Activated T-helper 2 cell treated with anti-CD3 and anti-CD28 coated beads, Interferon-gamma antibody, Interleukin-2, Interleukin-4, amounts not matched to agents 10 μg/mL and 5 μg/mL and 100 μg/mL, durations not matched to agents 14 hours and 24 hours and 36 hours (primary cell): Measurements from ENCODE around the gene SAE1. TPM values are rescaled to one million over a fixed set of nuclear protein-coding genes. Genes with fewer than 3 reads are reported as not detected.

ENCODE experiments used
- DNase-seq: peaks from one replicate; pipeline ENCODE4 v3.0.0; 2021; ENCODE audit warnings: low spot score
- H3K27ac Mint-ChIP-seq: one replicate; pipeline ENCODE4 v1.8.0; 2021; ENCODE audit warnings: mixed read lengths
- H3K27me3 Mint-ChIP-seq: one replicate; pipeline ENCODE4 v1.8.0; 2021; ENCODE audit warnings: low read depth, mixed read lengths
- H3K36me3 Mint-ChIP-seq: one replicate; pipeline ENCODE4 v1.8.0; 2021; ENCODE audit warnings: low read depth, mixed read lengths
- H3K4me1 Mint-ChIP-seq: one replicate; pipeline ENCODE4 v1.8.0; 2021; ENCODE audit warnings: low read depth, mixed read lengths
- H3K4me3 Mint-ChIP-seq: one replicate; pipeline ENCODE4 v1.8.0; 2021; ENCODE audit warnings: low read depth, mild to moderate bottlenecking, moderate library complexity, mixed read lengths
- H3K9me3 Mint-ChIP-seq: one replicate; pipeline ENCODE4 v1.8.0; 2021; ENCODE audit warnings: mixed read lengths
- intact Hi-C: fragments of 100-400 bp; cut with micrococcal nuclease; formaldehyde crosslinking; loops from one replicate; pipeline ENCODE4 v1.15.1; 2023
- total RNA-seq: library from RNA; stranded (reverse); gene quantifications from 2 replicates; pipeline ENCODE4 v1.2.3, GENCODE V29; 2022

The SAE1 gene
- 151 and 154 TPM in 2 replicates for total RNA-seq

- Mint-ChIP-seq H3K4me1 (peaks cover 43% of the 10 kb centered on the region), H3K36me3 (peaks cover 50% of the 10 kb centered on the region), H3K4me3 (peak within 1 kb of the TSS; percentile 100), H3K27me3 (no peaks in the 10 kb centered on the region), H3K27ac (peak within 1 kb of the TSS; percentile 97), H3K9me3 (peaks cover 7% of the 10 kb centered on the region)
- peak; percentile 94 for DNase-seq
- intact Hi-C loops = loop anchor here (1.0 kb wide), 1 partner anchor 17 kb away; the partner anchor contains the start of gene ZC3H4
Observed at GRCh38 chr19:47130589-47131227, at the start of gene SAE1. SAE1 (plus strand) TSS chr19:47130835; CDS start chr19:47130931, 96 bp downstream.

GRCh38 chr19:47081095-47081494, 49.5 kb upstream of the SAE1 start:
- H3K9me3 Mint-ChIP-seq = no peaks in the 10 kb centered on the region
- DNase-seq = no peak
- intact Hi-C loops = no loop called here
- no peak overlapping the region for H3K4me3 Mint-ChIP-seq
- H3K36me3 Mint-ChIP-seq = peaks cover 69% of the 10 kb centered on the region
- H3K27ac Mint-ChIP-seq = no peak overlapping the region
- no peaks in the 10 kb centered on the region for H3K27me3 Mint-ChIP-seq
- H3K4me1 Mint-ChIP-seq = no peaks in the 10 kb centered on the region

GRCh38 chr19:47082493-47082892, 48.1 kb upstream of the SAE1 start:
- Mint-ChIP-seq H3K36me3 (peaks cover 75% of the 10 kb centered on the region), H3K27ac (no peak overlapping the region), H3K9me3 (no peaks in the 10 kb centered on the region), H3K27me3 (no peaks in the 10 kb centered on the region), H3K4me1 (no peaks in the 10 kb centered on the region), H3K4me3 (no peak overlapping the region)
- intact Hi-C loops = no loop called here
- no peak for DNase-seq

- Mint-ChIP-seq H3K27ac (no peak overlapping the region), H3K9me3 (no peaks in the 10 kb centered on the region), H3K4me3 (no peak overlapping the region), H3K27me3 (no peaks in the 10 kb centered on the region), H3K36me3 (peaks cover 80% of the 10 kb centered on the region), H3K4me1 (no peaks in the 10 kb centered on the region)
- intact Hi-C loops = no loop called here
- DNase-seq = no peak
Observed at GRCh38 chr19:47084879-47085439, 45.7 kb upstream of the SAE1 start.

GRCh38 chr19:47086280-47086679, 44.4 kb upstream of the SAE1 start:
- intact Hi-C loops = no loop called here
- Mint-ChIP-seq H3K4me1 (peaks cover 7% of the 10 kb centered on the region), H3K27me3 (no peaks in the 10 kb centered on the region), H3K36me3 (peaks cover 83% of the 10 kb centered on the region), H3K27ac (peak overlapping the region; percentile 52), H3K9me3 (no peaks in the 10 kb centered on the region), H3K4me3 (no peak overlapping the region)
- DNase-seq = no peak

GRCh38 chr19:47089767-47090350, 40.8 kb upstream of the SAE1 start:
- Mint-ChIP-seq H3K27ac (no peak overlapping the region), H3K9me3 (no peaks in the 10 kb centered on the region), H3K27me3 (no peaks in the 10 kb centered on the region), H3K36me3 (peaks cover 83% of the 10 kb centered on the region), H3K4me1 (peaks cover 27% of the 10 kb centered on the region), H3K4me3 (no peak overlapping the region)
- intact Hi-C loops = no loop called here
- no peak for DNase-seq

GRCh38 chr19:47093254-47093653, 37.4 kb upstream of the SAE1 start:
- Mint-ChIP-seq H3K27me3 (no peaks in the 10 kb centered on the region), H3K4me3 (peak overlapping the region; percentile 95), H3K4me1 (peaks cover 54% of the 10 kb centered on the region), H3K9me3 (no peaks in the 10 kb centered on the region), H3K27ac (peak overlapping the region; percentile 100), H3K36me3 (peaks cover 72% of the 10 kb centered on the region)
- intact Hi-C loops = no loop called here
- no peak for DNase-seq

- Mint-ChIP-seq H3K36me3 (peaks cover 72% of the 10 kb centered on the region), H3K4me1 (peaks cover 58% of the 10 kb centered on the region), H3K27me3 (no peaks in the 10 kb centered on the region), H3K27ac (peak overlapping the region; percentile 100), H3K4me3 (peak overlapping the region; percentile 95), H3K9me3 (no peaks in the 10 kb centered on the region)
- no peak for DNase-seq
- intact Hi-C loops = loop anchor here (2.0 kb wide), 1 partner anchor 93 kb away; no protein-coding TSS in a partner anchor
Observed at GRCh38 chr19:47093841-47094240, 36.8 kb upstream of the SAE1 start.

- Mint-ChIP-seq H3K4me3 (peak overlapping the region; percentile 95), H3K27me3 (no peaks in the 10 kb centered on the region), H3K36me3 (peaks cover 66% of the 10 kb centered on the region), H3K9me3 (no peaks in the 10 kb centered on the region), H3K4me1 (peaks cover 62% of the 10 kb centered on the region), H3K27ac (peak overlapping the region; percentile 100)
- intact Hi-C loops = loop anchor here (1.0 to 5.0 kb wide), 3 partner anchors 14 to 147 kb away; no protein-coding TSS in a partner anchor
- DNase-seq = peak; percentile 52
Observed at GRCh38 chr19:47094557-47095475, 35.8 kb upstream of the SAE1 start.

- DNase-seq = no peak
- Mint-ChIP-seq H3K27me3 (no peaks in the 10 kb centered on the region), H3K4me3 (peak overlapping the region; percentile 95), H3K4me1 (peaks cover 66% of the 10 kb centered on the region), H3K9me3 (no peaks in the 10 kb centered on the region), H3K27ac (peak overlapping the region; percentile 100), H3K36me3 (peaks cover 64% of the 10 kb centered on the region)
- intact Hi-C loops = loop anchor here (1.0 to 5.0 kb wide), 3 partner anchors 14 to 147 kb away; no protein-coding TSS in a partner anchor
Observed at GRCh38 chr19:47095476-47096099, 35.0 kb upstream of the SAE1 start.

- intact Hi-C loops = loop anchor here (5.0 kb wide), 1 partner anchor 146 kb away; no protein-coding TSS in a partner anchor
- peaks cover 61% of the 10 kb centered on the region for H3K4me1 Mint-ChIP-seq
- H3K27ac Mint-ChIP-seq = peak overlapping the region; percentile 100
- H3K36me3 Mint-ChIP-seq = peaks cover 57% of the 10 kb centered on the region
- no peak for DNase-seq
- no peaks in the 10 kb centered on the region for H3K27me3 Mint-ChIP-seq
- no peak overlapping the region for H3K4me3 Mint-ChIP-seq
- no peaks in the 10 kb centered on the region for H3K9me3 Mint-ChIP-seq
Observed at GRCh38 chr19:47096100-47096704, 34.4 kb upstream of the SAE1 start.

GRCh38 chr19:47096721-47097120, 33.9 kb upstream of the SAE1 start:
- intact Hi-C loops = loop anchor here (5.0 kb wide), 1 partner anchor 146 kb away; no protein-coding TSS in a partner anchor
- Mint-ChIP-seq H3K9me3 (no peaks in the 10 kb centered on the region), H3K36me3 (peaks cover 56% of the 10 kb centered on the region), H3K27ac (peak overlapping the region; percentile 100), H3K4me3 (no peak overlapping the region), H3K4me1 (peaks cover 61% of the 10 kb centered on the region), H3K27me3 (no peaks in the 10 kb centered on the region)
- DNase-seq = no peak
